Activated CD4-positive, alpha-beta T cell treated with anti-CD3 and anti-CD28 coated beads for 4 hours (primary cell): ENCODE results near the gene PPP2R2C.

Experiments used
- DNase-seq, 2 donors: peaks; one replicate each; pipeline ENCODE4 v3.0.0-alpha.2; 2020

Gene PPP2R2C

DNA sequence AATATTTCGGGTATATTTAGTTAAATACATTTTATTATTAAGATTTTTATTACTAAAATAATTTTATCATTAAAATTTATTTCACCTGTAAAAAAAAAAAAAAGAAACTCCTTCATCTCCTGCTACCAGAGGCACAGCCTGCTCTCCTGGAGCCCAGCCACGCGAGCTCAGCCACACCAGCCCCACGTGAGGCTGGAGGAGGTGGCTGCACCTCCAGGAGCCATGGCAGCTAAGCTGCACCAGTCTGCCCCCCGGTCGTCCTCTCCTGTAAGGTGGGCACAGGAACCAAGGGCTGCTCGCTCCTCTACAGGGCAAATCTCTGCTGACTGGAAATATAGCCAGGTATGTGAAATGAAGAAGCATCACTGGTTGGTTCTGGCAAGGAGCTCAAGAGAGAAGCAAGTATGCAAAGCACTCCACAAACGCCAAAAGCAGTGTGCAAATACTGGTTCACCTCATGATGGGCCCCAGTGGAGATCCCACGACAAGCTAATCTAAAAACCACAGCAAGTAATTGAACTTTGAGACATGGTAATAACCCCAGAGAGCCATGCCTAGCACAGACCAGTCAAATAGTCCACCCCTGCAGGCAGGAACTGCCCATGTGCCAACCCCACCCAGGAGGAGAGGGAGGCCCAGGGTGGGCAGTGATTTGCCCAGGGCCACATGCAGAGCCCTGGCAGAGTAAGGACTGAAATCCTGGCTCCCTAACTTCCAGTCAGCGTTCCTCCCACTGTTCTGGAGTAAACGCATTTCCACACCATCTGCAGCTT, 112.7 kb downstream of the PPP2R2C start:
- no peak for DNase-seq

DNA sequence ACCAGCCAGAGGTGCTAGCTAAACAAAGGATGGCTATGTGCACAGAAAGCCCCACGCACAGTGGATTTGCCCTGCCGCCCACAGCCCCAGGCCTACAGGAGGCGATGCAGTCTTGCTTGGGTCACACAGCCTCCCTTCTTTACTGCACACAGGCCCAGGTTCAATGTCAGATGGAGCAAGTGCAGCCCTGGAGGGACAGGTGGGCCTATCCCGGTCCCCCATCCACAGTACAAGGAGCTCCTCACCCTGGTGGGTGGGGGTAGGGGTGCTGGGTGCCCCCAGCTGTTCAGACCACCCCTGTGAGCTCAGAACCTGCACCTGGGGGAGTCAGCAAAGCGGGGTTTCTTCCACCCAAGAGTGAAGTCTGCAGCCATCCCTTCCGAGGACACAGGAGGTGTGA, 114.9 kb downstream of the PPP2R2C start:
- DNase-seq, result no peak

DNA sequence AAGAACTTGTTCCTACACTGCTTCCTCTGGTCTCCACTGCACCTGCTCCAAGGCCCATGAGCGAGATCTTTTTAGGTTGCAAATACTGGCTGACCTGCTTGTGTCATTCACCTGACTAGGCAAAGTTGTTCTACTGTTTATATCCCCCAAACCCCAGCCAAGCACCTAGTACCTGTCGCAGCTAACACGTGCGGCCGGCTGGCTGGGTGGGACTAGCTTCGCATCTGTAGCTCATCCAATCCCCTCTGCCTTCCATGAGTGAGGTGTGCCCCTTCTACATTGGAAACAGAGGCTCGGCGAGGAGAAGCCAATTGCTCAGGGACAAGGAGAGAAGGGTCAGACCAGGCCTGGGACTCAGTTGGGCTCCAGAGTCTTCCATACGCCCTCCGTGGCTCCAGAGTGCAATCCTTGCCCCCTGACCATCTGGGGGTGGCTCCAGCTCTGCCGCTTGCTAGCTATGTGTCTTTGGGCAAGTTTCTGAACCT, 116.3 kb downstream of the PPP2R2C start:
- no peak for DNase-seq

DNA sequence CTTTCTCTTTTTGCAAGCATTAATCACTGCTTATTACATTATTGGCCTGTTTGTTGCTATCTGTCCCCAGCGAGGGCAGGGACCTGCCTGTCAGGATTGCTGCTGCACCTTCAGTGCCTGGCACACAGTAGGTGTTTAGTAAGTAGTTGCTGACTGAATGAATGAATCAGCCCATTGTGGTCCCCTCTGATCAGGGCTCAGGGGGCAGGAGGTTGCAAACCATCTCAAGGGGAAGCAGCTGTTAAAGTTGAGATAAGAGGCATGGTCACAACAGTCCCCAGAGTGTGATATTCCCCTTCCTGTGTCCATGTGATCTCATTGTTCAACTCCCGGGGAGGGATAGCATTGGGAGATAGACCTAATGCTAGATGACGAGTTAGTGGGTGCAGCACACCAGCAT, 117.4 kb downstream of the PPP2R2C start:
- no peak for DNase-seq

DNA sequence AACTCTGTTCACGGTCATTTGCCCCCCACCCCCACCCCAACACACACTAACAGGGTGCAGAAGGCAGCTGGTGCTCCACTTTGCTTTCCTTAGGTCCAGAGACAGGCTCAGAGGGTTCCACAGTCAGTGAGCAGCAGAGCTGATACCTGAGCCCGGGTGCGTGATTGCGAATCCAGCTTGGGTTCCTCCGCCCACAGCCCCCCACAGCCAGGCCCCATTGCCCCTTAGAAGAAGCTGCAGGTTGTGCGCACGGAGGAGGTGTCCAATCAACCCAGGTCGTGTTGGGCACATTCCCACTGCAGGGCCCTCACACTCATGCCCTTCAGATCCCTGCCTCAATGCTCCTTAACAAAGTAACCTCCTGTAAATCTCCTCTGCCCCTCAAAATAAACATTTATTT, 117.8 kb downstream of the PPP2R2C start:
- no peak for DNase-seq

DNA sequence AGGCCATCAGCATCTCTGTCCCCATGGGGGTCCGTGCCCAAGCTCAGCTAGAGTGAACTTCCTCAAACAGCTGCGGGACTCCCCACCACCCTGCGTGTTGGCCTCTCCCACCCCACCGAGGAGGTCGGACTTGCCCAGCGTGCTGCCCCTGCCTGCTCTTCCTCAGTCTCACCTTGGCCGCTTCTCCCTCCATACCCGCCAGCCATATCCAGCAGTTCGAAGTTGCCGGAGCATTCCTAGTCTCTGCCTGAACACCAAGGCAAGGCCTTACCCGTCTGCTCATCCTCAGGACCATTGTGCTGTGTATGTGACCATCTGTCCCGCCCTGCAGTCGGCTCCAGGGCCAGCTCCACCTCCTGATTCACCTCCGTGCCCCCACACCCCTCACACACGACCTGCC, 118.3 kb downstream of the PPP2R2C start:
- no peak for DNase-seq

DNA sequence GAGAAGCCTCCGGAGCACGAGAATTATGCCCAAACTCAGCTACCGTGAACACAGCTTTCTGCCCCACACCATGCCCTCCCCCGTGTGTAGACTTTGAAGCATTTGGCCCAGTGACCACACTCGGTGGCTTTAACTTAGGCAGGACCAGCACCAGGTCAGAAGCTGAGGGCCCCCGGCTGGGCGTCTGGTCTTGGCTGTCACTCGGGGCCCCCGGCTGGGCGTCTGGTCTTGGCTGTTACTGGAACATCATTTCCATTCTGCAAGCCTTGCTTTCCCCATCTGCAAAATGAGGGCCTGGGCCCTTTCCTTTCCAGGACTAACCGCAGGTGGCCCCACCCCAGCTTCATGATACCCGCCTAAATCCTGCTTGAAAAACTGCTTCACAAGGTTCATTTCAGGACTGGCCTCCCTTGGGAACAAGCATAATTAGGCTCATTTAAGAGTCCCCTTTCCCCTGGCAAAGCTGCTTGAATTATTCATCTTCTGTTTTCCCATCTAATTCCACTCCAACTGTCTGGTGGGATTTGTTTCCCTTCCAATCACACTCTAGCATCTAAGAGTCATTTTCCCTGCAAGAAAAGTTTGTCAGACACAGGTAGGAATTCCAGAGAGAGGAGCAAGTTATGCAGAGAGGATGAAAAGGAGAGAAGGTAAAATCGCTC, 120.3 kb downstream of the PPP2R2C start:
- no peak for DNase-seq

DNA sequence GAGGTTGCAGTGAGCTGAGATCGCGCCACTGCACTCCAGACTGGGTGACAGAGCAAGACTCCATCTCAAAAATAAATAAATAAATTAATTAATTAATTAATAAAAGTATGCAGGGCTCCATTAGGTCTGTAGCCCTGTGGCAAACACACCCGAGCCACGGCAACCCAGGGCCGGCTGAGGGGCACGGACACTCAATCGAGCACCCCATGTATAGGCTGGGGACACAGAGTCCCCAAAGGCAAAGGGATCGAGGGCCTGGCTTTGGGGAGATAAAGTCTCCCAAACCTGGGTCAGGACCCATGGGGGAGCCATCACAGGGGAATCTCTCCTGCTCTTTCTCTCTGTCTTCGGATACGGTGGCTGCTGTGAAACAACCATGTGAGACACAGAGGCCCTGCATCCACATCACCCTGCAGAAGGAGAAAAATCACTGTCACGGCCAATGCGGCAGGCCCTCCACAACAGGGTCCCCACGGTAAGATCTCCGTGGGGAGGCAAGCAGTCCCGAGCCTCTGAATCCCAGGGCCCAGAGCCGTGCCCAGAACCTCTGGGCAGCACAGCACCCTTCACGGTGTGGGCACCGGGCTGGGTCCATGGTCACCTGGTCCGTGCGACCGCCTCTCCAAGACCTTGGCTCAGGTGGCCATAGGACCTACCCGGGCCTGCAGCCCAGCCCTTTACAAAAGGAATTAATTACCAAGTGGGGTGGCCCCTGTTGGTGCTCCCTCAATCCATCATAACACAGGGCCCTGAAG, 121.0 kb downstream of the PPP2R2C start:
- no peak for DNase-seq

DNA sequence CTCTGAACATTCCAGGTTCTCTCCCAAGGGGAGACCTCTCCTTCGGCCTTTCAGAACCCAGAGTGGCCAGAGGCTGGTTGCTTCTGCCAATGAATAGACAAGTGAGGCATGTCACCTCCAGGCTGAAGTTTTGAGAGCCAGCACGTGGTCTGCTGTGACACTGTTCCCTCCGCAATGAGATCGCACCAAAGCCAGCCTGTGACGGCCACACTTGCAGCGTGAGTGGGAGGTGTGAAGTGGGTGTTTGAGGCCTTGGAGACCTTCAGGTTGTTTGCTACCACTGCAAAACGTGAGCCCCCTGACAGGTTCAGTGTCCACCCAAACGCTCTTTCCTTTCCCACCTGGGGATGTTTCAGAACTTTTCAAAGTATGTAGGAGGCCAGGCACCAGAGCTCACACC, 121.8 kb downstream of the PPP2R2C start:
- no peak for DNase-seq

DNA sequence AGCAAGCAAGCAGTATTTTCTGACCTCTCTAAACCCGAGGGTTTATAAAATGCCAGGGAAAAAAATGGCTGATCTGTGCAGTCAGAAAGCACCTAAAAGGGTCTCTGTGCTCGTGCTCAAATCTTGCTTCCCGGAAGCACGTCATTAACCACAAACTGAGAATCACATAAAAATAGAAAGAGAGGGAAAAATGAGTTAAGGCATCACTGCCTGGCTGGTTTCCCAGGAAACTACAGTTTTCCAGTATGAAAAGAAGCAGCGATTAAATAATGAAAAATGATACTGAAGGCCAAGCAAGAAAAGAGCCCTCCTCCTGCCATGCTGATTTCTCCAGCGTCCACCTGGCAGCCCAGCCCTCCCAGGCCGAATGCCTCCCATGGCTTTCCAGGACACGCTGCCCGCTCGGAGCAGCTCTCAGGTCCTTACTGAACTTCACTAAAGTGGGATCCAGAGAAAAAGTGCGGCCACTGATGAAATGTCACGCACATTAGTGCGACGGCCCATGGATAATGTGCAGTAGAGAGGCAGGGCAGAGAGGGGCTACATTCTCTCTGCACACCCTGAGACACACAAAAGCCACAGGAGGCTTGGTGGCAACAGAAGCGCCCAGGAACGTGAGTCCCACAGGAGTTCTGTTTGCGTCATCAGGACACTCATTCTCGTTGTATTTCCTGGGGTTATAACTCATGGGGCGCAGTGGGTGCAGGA, 122.4 kb downstream of the PPP2R2C start:
- no peak for DNase-seq

DNA sequence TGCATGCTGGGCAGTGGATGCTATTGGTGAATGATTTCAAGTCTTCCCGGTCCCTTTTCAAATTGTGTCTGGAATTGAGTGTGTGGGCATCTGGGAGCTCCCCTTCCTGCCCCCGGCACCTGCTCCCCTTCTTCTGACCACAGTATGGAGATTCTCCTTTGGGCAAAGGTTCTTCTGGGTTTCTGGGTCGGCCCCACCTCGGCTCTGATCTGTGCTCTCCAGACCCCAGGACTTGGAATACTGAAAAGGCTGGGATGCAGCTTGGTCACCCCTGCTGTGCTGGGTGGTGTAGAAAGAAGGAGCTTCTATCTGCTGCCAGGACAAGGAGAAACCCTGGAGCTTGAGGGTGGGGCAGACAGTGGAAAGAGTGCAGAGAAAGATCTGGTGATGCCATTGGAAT, 124.0 kb downstream of the PPP2R2C start:
- DNase-seq, result no peak

DNA sequence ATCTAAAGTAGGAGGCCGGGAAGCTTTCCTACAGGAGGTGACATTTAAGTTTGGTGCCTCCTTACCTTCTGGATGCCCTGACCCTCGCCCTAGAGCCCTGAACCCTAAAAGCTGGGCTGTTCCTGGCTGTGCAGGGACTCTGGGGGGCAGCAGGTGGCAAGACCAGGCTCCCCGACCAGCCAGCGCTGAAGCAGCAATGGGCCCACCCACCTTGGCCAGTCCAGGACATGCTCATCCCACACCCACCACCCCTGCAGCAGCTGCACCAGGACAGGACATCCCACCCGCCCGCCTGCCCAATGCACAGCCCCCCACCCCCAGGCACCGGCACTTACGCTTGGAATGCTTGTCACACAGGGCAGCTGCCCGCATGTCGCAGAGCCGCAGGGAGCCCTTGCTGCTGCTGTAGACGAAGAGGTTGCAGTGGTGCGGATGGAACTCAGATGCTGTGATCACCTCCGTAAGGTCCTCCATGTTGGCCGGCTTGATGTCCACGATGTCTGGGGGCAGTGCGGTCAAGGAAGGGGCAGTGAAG, 124.8 kb downstream of the PPP2R2C start:
- no peak for DNase-seq

DNA sequence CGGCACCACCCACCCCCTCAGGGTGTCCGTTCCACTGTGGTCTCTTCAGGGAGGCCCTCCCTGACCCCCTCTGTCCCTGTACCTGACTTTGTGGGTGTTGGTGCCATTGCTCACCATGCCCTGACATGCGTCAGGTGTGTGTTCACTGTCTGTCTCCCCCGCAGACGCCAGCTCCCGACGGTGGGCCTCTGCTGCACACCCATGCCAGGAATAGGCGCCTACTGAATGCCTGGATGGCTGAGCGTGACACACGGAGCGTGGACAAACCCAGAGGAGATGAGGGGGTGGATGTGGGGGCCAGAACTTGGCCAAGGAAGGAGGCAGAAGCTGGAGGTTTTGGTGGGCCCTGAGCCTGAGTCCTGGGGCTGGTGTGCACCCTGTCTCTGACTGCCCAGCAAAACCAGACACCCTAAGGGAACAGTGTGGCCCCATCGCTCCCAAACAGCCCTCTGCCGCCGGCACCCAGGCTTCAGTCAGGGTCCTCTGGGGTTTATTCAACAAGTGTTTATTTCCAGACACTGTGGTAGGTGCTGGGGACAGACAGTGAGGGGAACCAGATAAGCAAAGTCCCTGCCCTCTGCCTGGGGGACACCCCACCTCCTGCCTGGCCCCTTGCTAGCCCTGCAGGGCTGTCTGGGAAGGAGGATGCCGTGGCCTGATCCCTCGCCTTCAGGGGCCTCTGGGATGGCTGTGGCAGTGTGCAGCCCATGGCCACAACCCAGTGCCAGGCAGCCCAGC, 125.9 kb downstream of the PPP2R2C start:
- no peak for DNase-seq

DNA sequence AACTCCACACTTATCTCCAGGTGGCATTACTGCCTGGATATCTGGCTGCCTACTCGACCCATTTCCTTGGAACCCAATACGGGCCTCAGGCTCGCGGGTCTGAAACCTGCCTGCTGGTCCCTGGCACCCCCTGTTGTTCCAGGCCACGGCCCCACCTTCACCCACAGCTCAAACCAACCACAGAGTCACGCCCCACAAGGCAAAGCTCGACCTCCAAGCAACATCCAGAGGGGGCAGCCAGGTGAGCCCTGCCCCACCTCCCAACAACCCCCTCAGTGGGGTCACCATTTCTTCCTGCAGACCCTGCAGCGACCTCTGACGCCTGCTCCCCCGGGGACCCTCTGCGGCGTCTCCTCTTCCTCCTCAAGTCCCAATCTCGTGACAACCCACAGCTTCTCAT, 126.5 kb downstream of the PPP2R2C start:
- DNase-seq, result no peak

DNA sequence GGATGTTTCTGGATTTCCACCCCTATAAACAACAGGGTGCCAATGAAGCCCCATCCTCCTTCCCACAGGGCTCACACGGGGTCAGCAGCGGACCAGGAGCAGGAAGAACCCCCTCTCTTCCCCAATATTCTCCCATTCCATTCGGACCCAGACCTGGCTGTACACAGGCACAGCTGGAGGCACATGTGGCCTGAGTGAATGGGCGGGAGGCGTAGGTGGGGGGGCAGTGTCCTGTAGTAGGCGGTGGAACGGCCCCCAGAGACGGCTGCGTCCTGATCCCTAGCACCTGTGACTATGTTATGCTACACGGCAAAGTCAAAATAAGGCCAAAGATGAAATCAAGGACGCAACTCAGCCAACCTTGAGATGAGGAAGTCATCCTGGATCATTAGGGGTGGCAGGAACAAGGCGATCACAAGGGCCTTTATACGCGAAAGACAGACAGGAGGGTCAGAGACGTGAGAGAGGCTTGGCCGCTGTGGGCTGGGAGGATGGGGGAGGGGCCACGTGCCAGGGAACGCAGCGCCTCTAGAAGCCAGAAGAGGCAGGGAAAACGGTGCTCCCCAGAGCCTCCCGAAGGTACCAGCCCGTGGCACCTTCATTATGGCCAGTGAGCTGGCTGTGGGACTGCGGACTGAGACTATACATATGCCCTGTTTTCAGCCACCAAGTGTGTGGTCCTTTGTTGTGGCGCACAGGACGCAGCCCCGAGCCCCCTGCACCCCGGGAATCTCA, 127.2 kb downstream of the PPP2R2C start:
- DNase-seq, result no peak

DNA sequence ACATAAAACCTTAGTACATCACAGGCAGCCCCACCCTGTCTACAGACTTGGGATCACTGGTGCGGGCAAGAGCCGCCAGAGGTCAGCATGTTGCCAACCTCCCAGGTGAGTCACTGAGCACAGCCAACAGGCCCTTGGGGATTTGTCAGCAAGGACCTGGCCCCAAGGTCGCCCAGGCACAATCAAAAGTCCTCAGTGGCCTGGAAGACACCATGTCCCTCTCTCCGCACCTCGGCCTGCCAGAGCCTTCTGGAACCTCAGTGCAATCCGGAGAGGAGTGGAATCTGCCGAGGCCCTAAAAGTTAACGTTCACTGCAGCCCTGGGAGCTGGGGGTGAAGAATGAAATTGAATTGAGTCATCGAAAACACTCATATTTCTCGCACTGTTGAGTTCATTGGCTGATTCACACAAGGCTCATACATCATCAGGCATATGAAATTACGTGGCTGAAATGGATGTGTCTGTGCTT, 128.4 kb downstream of the PPP2R2C start:
- DNase-seq, result no peak

DNA sequence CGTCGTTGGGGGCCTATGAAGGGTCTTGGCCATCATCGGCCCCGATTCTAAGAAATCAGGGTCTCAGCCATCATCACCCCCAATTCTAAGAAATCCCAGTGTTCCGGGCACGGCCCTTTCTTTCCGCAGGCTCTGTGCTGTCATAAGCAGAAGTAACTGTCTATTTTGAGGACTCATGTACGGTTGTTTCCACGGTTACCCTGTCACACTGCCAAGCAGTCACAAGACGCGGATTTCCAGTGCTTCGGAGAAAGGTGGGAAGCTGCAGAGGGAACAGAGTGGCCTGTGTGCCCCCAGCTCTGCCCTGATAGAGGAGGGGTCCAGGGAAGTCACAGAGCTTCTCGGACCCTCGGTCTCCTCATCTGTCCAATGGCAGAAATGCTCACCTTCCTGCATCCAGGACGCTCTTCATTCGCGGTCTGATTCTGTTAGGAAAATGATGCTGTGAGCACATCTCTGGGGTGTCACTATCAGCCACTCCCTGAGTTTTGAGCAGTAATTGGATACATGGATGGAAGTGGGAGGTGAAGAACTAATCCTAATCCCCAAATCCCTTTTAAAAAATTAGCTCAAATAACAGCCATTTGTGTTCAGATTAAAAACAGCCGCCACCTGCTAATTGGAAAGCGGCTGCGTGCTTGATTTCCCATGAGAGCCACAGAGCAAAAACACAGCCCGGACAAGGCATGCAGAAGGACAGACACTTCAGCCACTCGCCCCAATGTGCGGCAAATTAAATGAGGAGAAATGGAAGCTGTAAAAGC, 129.7 kb downstream of the PPP2R2C start:
- DNase-seq, result no peak

DNA sequence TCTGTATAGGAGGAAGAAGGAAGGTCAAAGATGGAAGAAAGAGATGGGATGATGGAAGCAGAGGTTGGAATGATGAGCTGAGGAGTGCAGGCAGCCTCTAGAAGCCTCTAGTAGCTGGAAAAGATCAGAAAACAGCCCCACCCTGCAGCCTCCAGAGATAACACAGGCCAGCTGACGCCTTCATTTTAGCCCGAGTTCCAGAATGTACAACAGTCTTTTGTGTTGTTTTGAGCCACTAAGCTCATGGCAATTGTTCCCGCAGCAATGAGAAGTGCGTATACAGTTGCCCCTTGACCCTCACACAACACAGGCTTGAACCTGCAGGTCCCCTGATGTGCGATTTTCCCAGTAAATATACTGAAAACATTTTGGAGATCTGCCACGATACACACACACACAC, 130.7 kb downstream of the PPP2R2C start:
- DNase-seq, result no peak

DNA sequence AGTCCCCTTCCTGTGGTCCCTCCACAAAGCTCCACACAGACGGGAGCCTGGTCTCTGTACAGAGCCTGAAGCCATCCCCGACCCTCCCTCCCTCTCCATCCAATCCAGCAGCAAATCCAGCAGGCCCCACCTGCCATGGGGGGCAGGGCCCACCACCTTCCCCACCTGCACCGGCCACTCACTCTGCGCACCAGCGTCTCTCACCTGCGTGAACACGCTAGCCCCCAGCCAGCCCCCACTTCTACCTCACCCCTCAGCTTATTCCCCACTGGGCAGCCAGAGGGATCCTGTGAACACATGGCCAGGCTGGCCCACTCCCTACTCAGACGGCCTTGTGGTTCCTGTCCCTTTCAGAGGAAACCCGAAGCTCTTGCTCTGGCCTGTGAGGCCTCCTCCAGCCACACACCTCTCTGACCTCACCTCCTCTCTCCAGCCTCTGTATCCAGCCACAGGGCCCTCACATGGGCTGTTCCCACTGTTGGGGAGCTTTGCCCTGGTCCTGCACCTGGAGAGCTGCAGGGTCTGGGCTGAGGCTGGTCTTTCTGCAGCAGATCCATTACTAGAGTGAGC, 131.9 kb downstream of the PPP2R2C start:
- no peak for DNase-seq

DNA sequence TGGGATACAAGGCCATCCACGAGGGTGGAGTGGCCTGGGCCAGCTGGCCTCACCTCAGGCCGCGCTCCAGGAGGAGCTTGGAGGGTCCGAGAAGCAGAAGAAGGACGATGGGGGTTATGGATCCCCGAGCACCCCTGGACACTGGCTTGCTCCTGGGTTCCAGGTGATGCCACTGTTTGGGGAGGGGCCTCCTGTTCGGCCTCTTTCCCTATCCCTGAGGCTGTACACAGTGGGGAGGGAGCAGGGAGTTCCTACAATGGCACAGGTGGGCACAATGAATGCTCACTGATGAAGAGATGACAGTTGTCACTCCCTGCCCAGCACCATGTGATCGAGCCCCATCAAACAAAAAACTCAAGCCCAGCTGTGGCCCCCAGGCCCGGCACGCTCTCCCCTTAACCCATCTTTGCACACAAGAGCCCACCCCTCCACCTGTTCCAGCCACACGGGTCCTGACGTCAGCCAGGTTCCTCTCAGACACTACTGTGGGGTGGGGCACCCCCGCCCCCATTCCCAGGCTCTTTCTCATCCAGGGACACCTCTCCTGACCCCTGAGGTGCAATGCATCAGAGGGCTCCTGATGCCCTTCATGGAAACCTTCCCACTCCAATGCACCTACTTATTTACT, 132.5 kb downstream of the PPP2R2C start:
- DNase-seq, result no peak
